Activated CD8-positive, alpha-beta memory T cell treated with anti-CD3 and anti-CD28 coated beads, Interleukin-2, amount 50 U/mL, for 24 hours (primary cell): Measurements from ENCODE around the gene GSG1L2.

Source experiments
- DNase-seq: peaks from one replicate; pipeline ENCODE4 v3.0.0-alpha.2; 2020; ENCODE audit errors: extremely low read depth

Gene GSG1L2

GRCh38 chr17:9821921-9822320 is at the start of gene GSG1L2:
GSG1L2 (minus strand) TSS chr17:9822079; CDS start chr17:9822071, 8 bp downstream.
- DNase-seq, result no peak

DNA sequence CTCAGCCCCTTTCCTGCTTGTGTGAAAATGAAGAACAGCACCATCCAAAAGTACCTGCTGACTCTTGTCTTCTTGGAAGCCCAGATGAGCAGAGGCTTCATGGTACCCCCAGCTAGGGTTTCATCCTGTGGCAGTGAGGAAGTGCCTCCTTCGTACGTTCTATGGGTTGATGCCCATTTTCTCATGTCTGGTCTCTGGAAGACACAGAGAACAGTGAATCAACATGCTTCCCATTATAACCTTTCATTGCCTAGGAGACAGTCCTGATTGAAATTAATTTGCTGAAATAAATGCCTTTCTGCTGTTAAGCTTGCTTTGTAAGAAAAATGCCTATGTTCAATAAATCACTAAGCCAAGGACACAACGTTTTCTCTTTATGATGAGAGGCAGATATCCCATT is 46.7 kb upstream of the GSG1L2 start:
- no peak for DNase-seq

- no peak for DNase-seq
Measured at GRCh38 chr17:9865586-9865985, 43.7 kb upstream of the GSG1L2 start.

- DNase-seq, result no peak
Measured at GRCh38 chr17:9862949-9863348, 41.1 kb upstream of the GSG1L2 start.

DNA sequence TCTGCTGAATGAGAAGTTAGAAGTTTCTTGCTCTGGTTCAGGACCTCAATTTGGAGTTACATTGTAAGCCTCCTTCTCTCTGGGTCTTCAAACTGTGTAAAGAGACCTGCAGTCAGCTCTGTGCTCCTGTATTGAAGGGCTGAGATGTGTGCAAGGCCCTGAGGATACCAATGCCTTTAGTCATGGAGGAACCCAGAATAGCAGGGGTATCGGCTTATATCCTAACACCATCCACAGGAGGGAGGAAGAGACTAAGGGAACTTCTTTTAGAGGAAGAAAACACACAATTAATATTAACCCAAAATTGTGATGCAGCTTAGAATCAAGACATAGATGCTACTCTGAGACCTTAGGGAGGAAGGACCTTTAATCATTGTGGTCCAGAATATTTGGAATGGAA is 40.3 kb upstream of the GSG1L2 start:
- DNase-seq, result no peak

GRCh38 chr17:9860851-9861250 is 39.0 kb upstream of the GSG1L2 start:
- no peak for DNase-seq

DNA sequence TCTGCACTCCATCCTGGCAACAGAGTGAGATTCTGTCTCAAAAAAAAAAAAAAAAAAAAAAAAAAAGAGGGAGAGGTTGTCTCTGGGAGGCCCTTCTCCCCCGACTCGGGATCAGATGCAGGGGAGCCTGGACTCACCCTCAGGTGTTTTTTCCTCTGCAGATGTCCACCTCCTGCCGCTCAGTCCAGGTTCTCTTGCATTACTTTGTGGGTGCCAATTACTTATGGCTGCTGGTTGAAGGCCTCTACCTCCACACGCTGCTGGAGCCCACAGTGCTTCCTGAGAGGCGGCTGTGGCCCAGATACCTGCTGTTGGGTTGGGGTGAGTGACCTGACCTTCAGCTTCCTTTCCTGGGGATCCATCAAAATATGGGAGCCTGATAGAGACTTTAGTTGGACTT is 37.9 kb upstream of the GSG1L2 start:
- DNase-seq, result no peak

DNA sequence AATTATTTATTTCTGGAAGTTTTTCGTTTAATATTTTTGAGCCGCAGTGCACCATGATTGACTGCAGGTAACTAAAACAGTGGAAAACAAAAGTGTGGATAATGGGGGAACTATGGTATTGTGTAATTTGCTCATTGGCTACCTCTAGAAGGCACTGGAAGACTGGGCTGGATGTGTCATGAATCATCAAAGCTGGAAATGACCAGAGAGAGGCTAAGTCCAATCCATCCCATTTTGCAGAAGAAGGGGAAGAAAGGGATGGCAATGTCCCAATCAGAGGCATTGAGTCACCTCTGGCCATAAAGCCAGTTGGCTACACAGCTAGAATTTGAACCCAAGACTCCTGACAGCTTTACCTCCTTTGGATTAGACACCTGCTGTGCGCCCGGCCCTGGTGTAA is 33.2 kb upstream of the GSG1L2 start:
- no peak for DNase-seq

DNA sequence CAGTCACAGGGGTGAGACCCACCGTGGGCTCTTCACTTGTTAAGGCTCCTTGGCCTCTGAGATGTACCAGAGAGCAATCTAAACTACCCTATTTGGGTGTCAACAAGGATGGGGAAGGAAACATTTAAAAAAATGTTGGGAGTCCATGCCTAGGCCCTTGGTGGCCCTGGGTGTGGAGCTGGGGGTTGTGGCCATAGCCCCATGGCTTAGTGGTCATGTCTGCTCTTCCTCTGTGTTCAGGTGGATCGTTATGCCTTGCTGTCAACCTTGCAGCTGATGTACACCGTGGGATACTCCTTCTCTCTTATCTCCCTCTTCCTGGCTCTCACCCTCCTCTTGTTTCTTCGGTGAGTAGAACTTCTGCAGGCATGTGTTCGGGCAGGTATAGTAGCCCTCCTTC is 32.4 kb upstream of the GSG1L2 start:
- no peak for DNase-seq

GRCh38 chr17:9850151-9850550 is 28.3 kb upstream of the GSG1L2 start:
- DNase-seq, result no peak

- no peak for DNase-seq
Measured at GRCh38 chr17:9845306-9845705, 23.4 kb upstream of the GSG1L2 start.

GRCh38 chr17:9844153-9844552 is 22.3 kb upstream of the GSG1L2 start:
- DNase-seq, result no peak

DNA sequence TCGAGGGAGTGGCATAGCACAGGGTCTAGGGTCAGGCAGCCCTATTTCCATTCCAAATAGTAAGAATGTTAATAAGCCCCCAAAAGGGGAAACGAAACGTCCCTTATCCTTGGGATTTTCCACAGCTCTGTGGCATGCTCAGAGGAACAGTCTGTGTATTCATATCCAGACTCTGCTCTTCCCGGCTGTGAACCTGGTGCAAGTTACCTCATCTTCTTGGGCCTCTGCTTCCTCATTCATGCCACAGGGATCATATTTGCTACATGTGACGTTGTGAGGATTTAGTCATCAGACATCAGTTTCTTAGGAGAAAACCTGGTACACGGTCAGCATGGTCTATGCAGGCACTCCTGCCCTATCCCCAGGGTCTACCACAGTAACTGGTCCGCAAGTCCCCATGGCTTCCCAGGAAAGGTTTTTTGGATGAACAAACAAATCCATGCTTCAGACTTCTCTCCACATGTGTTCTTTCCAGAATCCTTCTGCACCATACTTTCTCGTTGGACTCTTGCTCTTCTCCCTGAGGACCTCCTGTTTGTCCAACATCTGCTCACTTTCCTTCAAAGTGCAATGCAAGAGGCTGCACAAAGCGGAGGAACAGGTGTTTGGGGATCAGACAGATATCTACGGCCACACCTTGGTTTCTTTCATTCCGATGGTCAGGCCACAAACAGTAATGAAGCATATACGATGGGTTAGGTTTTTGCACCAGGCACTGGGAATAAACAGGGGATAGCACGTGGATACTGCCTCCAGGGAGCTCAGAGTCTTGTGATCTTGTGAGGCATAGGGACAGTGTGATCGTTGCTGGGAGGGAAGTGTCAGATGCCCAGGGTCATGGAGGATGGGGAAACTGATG is 21.5 kb upstream of the GSG1L2 start:
- no peak for DNase-seq

GRCh38 chr17:9842057-9842758 is 20.3 kb upstream of the GSG1L2 start:
- DNase-seq, result no peak

GRCh38 chr17:9839433-9839832 is 17.6 kb upstream of the GSG1L2 start:
- no peak for DNase-seq

GRCh38 chr17:9837551-9838471 is 15.9 kb upstream of the GSG1L2 start:
- DNase-seq, result no peak

DNA sequence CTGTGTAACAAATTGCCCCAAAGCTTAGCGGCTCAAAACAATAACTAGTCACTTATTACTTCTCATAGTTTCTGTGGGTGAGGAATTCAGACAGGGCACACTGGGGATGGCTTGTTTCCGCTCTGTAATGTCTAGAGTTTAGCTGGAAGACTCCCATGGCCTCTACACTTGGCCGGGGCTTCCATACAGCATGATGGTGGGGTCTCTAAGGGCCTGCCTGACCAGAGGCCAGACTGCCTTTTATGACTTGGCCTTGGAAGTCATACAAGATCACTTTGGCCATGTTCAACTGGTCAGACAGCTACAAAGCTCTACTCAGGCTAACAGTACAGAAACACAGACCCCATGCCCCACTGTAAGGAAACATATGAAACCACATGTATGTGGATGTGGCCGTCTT is 12.0 kb upstream of the GSG1L2 start:
- no peak for DNase-seq

GRCh38 chr17:9830711-9831110 is 8.8 kb upstream of the GSG1L2 start:
- no peak for DNase-seq

DNA sequence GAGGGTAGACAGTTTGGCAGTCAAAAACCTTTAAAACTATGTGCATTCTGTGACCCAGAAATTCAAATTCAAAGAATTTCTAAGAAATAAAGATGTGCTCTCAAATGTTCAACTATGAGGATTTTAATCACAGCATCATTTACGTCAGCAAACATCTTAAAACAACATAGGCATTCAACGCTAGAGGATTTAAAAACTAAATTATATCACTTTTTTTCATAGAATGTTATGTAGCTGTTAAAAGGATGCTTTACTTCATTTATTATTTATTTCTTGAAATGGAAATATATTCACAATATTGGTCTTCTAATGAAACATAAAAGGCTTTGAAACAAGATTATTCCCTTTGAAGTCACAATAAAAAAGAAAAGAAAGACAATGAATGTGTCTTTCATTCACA is 7.5 kb upstream of the GSG1L2 start:
- DNase-seq, result no peak

- no peak for DNase-seq
Measured at GRCh38 chr17:9828296-9829295, 6.7 kb upstream of the GSG1L2 start.

GRCh38 chr17:9825641-9826150 is 3.8 kb upstream of the GSG1L2 start, which contains the start of gene GLP2R:
GLP2R (plus strand) TSS chr17:9825924; CDS start chr17:9826064, 140 bp downstream.
- no peak for DNase-seq
